SK-N-SH (cell line): ENCODE measurements around the gene DCAF8.

Source experiments
- CTCF ChIP-seq: fragments of 200-600 bp; sonication (generic); IDR thresholded peaks from 2 replicates; pipeline ENCODE4 v1.6.1; 2017; ENCODE audit warnings: antibody characterized with exemption, mild to moderate bottlenecking, moderate library complexity
- MEF2A ChIP-seq: IDR thresholded peaks from 2 replicates; pipeline ENCODE4 v1.4.0; 2012; ENCODE audit warnings: low read depth, borderline replicate concordance

- TF ChIP-seq CTCF, result no peak
- TF ChIP-seq MEF2A, result no peak
Measured at GRCh38 chr1:160178731-160179130, 83.6 kb downstream of the DCAF8 start.
